Endothelial cell of umbilical vein (primary cell): ENCODE results near the gene ATP1A4. TPM values are rescaled to one million over a fixed set of nuclear protein-coding genes. Genes with fewer than 3 reads are reported as not detected.

Source experiments
- BruUV-seq: library from RNA; stranded (reverse); fragments of 400-500 nt; replicated peaks from 2 replicates; lab custom pipeline; 2021; lab: Mats Ljungman, UMichigan
- CTCF ChIA-PET: fragments of 300-600, 350-600 bp; sonication (Branson Sonifier 250); formaldehyde crosslinking; loops from one replicate; lab custom pipeline; 2021; ENCODE audit warnings: antibody characterized with exemption, inconsistent platforms; lab: Charles Lee
- POLR2A ChIA-PET: fragments of 300-600, 350-600 bp; sonication (Branson Sonifier 250); formaldehyde crosslinking; loops from one replicate; lab custom pipeline; 2021; ENCODE audit warnings: antibody characterized with exemption, inconsistent platforms; lab: Charles Lee
- DNase-seq: peaks from one replicate; pipeline ENCODE4 v3.0.0-alpha.2; 2011; ENCODE audit warnings: low read depth, low spot score
- FAIRE-seq: peaks from 2 replicates; lab custom pipeline; 2011; peaks lifted over from hg19 to GRCh38; lab: Jason Lieb, UNC
- H2AFZ ChIP-seq: 2 replicates; pipeline ENCODE4 v1.6.0; 2012; ENCODE audit warnings: low read depth, low read length, control low read depth, inconsistent platforms
- H3K27ac ChIP-seq: 2 replicates; pipeline ENCODE4 v1.5.1; 2011; ENCODE audit warnings: low read depth, mild to moderate bottlenecking, control low read depth, low read length, moderate library complexity; ENCODE audit not compliant: insufficient read depth
- H3K27me3 ChIP-seq, 2 experiments: 2 replicates each; pipeline versions ENCODE4 v1.6.0 to v1.6.1; 2011; ENCODE audit warnings: low read length in 2 of 2, mixed read lengths in 1 of 2; ENCODE audit not compliant: control insufficient read depth in 2 of 2, insufficient read depth in 2 of 2
- H3K36me3 ChIP-seq, 2 experiments: 2 replicates in 1 of 2; 3 replicates in 1 of 2; pipeline ENCODE4 v1.5.1; 2011; ENCODE audit warnings: low read length in 2 of 2, mild to moderate bottlenecking in 1 of 2, moderate library complexity in 1 of 2; ENCODE audit not compliant: control insufficient read depth in 2 of 2, insufficient read depth in 2 of 2; ENCODE audit errors: extremely low read depth in 1 of 2
- H3K4me1 ChIP-seq: 3 replicates; pipeline ENCODE4 v1.5.1; 2011; ENCODE audit warnings: mild to moderate bottlenecking, low read length; ENCODE audit not compliant: control insufficient read depth, insufficient read depth; ENCODE audit errors: extremely low read depth
- H3K4me2 ChIP-seq: 2 replicates; pipeline ENCODE4 v1.6.1; 2011; ENCODE audit warnings: low read length, control low read depth, mixed read lengths; ENCODE audit not compliant: insufficient read depth
- H3K4me3 ChIP-seq, 3 experiments: fragments of 200-600 bp in 1 of 3; sonication (generic), shearing (Covaris generic) in 1 of 3; replicated peaks in 1 of 3; 2 replicates each; pipeline ENCODE4 v1.5.1; 2011 to 2016; ENCODE audit warnings: control low read depth in 3 of 3, low read length in 3 of 3, mild to moderate bottlenecking in 2 of 3, inconsistent platforms in 1 of 3, low read depth in 1 of 3, moderate library complexity in 1 of 3; ENCODE audit not compliant: insufficient read depth in 1 of 3
- H3K79me2 ChIP-seq: 2 replicates; pipeline ENCODE4 v1.6.0; 2012; ENCODE audit warnings: low read length, inconsistent platforms; ENCODE audit not compliant: control insufficient read depth, insufficient read depth
- H3K9ac ChIP-seq: replicated peaks from 2 replicates; pipeline ENCODE3; 2011; ENCODE audit warnings: low read length, control low read depth; ENCODE audit not compliant: insufficient read depth; ENCODE audit errors: extremely low read depth
- H3K9me1 ChIP-seq: replicated peaks from 3 replicates; pipeline ENCODE4 v1.6.0; 2011; ENCODE audit warnings: mild to moderate bottlenecking, low read length; ENCODE audit not compliant: control insufficient read depth, insufficient read depth; ENCODE audit errors: extremely low read depth
- H3K9me3 ChIP-seq: replicated peaks from 2 replicates; pipeline ENCODE4 v1.5.1; 2012; ENCODE audit warnings: low read length, inconsistent platforms; ENCODE audit not compliant: control insufficient read depth, insufficient read depth
- H4K20me1 ChIP-seq: replicated peaks from 2 replicates; pipeline ENCODE3; 2011; ENCODE audit warnings: mild to moderate bottlenecking, low read length; ENCODE audit not compliant: control insufficient read depth, insufficient read depth; ENCODE audit errors: extremely low read depth
- EZH2 ChIP-seq: IDR thresholded peaks from 2 replicates; pipeline ENCODE4 v1.6.1; 2012; ENCODE audit warnings: borderline replicate concordance, low read depth, mild to moderate bottlenecking, moderate library complexity, low read length, inconsistent platforms; ENCODE audit not compliant: severe bottlenecking
- FOS ChIP-seq: IDR thresholded peaks from 2 replicates; pipeline ENCODE4 v1.6.1; 2011; ENCODE audit warnings: mild to moderate bottlenecking, low read length, moderate library complexity, borderline replicate concordance; ENCODE audit not compliant: insufficient read depth
- GATA2 ChIP-seq: IDR thresholded peaks from 2 replicates; pipeline ENCODE4 v1.7.0; 2011; ENCODE audit warnings: low read depth, mild to moderate bottlenecking, moderate library complexity, mixed read lengths, low read length; ENCODE audit not compliant: insufficient read length, insufficient read depth
- JUN ChIP-seq: IDR thresholded peaks from 2 replicates; pipeline ENCODE4 v1.6.1; 2011; ENCODE audit warnings: borderline replicate concordance, low read depth; ENCODE audit not compliant: insufficient read length, insufficient read depth
- MYC ChIP-seq: IDR thresholded peaks from one replicate; pipeline ENCODE4 v1.6.1; 2011; ENCODE audit warnings: mild to moderate bottlenecking, low read depth, low read length
- POLR2A ChIP-seq: IDR thresholded peaks from 2 replicates; pipeline ENCODE4 v1.6.1; 2012; ENCODE audit warnings: low read depth, mild to moderate bottlenecking, control low read depth, low read length
- POLR2AphosphoS5 ChIP-seq: IDR thresholded peaks from 2 replicates; pipeline ENCODE4 v1.6.1; 2012; ENCODE audit warnings: low read depth, mild to moderate bottlenecking, control low read depth, low read length, moderate library complexity; ENCODE audit not compliant: insufficient read depth
- dilution Hi-C: fragments of 300-500 bp; cut with MboI; formaldehyde crosslinking; loops from one replicate; pipeline ENCODE4 v1.15.0; 2019; ENCODE audit warnings: low sequenced_read_pairs; ENCODE audit not compliant: extremely low pct_ligation_motif_present
- intact Hi-C: fragments of 100-400 bp; cut with micrococcal nuclease; formaldehyde crosslinking; loops from one replicate; pipeline ENCODE4 v1.10.0; 2022
- polyA plus RNA-seq, 4 experiments: library from polyadenylated mRNA; depleted of rRNA in 3 of 4; stranded (reverse) in 3 of 4; unstranded in 1 of 4; fragments of >200 nt; gene quantifications; 2 replicates each; pipeline versions ENCODE4 v1.2.1 to v1.2.3, GENCODE V29; 2011 to 2012; ENCODE audit warnings: missing spikeins in 1 of 4
- total RNA-seq: library from RNA; stranded (reverse); gene quantifications from 2 replicates; pipeline ENCODE4 v1.2.3, GENCODE V29; 2021
- TF ChIP-seq, protein P1 (sequence below), 2 donors: IDR thresholded peaks; 1 replicate in 1 of 2; 2 replicates in 1 of 2; pipeline ENCODE4 v1.5.1; 2011; ENCODE audit warnings: low read length in 2 of 2, mild to moderate bottlenecking in 2 of 2, moderate library complexity in 2 of 2, control low read depth in 1 of 2, inconsistent platforms in 1 of 2, low read depth in 1 of 2; ENCODE audit not compliant: insufficient read depth in 1 of 2; ENCODE audit errors: extremely low read depth in 1 of 2
- TF ChIP-seq, protein P2 (sequence below): IDR thresholded peaks from 2 replicates; pipeline ENCODE4 v1.6.1; 2011; ENCODE audit not compliant: insufficient read depth, insufficient read length

The ATP1A4 gene
- total and polyA plus RNA-seq, 2 donors (not counting 3 experiments of a cell fraction or from before 2014, with no cell fraction given): not detected

DNA sequence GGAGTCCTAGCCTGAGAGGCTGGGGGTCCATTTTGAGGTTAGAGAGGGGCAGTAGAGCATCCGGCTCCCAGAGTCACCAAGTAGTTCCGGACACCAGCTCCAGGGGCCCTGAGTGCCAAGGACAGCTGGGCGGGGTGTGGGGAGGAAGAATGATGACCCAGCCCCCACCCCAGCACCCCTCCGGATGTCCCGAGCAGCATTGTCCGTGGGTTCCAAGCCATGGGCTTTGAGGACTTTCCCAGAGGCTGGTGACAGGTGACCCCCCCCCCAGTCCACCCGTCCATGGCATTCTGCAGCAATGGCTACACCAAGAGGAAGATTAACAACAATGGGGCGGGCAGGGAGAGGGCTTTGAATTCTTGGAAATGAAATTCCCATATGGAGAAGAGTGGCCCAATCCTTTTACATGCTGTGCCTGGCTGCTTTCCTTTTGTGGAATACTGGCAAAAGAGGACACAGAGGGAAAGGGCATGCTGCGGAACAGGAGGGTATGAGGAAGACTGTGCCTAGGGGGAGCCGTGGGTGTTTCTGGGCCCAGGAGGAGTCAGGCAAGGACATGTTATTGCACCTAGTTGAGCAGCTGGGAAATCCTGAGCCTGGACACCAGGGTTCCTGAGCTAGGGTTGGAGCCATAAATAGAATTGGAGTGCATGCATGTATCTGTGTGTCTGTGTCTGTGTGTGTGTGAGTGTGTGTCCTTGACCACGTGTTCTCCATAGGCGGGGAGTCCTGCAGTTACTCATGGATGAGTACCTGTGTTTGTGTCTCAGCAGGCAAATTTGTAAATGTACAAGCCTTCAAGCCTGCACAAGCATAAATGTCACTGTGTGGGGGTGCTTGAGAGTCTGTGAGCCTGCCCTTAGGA lies 34.9 kb upstream of the ATP1A4 start:
- no peaks in the 10 kb centered on the region for H3K79me2 ChIP-seq
- H3K4me1 ChIP-seq: no peaks in the 10 kb centered on the region
- H3K9ac ChIP-seq: no peak overlapping the region
- POLR2A ChIA-PET: interaction anchor here (0.7 kb wide), 1 partner anchor 324 kb away, joined by 3 read pairs; no protein-coding TSS in a partner anchor
- H3K27ac ChIP-seq: no peak overlapping the region
- intact Hi-C loops: no loop called here
- TF ChIP-seq EZH2: no peak
- no peak for TF ChIP-seq GATA2
- TF ChIP-seq, protein P1, sequence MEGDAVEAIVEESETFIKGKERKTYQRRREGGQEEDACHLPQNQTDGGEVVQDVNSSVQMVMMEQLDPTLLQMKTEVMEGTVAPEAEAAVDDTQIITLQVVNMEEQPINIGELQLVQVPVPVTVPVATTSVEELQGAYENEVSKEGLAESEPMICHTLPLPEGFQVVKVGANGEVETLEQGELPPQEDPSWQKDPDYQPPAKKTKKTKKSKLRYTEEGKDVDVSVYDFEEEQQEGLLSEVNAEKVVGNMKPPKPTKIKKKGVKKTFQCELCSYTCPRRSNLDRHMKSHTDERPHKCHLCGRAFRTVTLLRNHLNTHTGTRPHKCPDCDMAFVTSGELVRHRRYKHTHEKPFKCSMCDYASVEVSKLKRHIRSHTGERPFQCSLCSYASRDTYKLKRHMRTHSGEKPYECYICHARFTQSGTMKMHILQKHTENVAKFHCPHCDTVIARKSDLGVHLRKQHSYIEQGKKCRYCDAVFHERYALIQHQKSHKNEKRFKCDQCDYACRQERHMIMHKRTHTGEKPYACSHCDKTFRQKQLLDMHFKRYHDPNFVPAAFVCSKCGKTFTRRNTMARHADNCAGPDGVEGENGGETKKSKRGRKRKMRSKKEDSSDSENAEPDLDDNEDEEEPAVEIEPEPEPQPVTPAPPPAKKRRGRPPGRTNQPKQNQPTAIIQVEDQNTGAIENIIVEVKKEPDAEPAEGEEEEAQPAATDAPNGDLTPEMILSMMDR (IDR thresholded peaks at IDR 0.05; ENCODE audit: extremely low read depth in 1 of 2, insufficient read depth in 1 of 2, low read depth in 1 of 2, low read length in 2 of 2): no peak
- TF ChIP-seq FOS: no peak
- no peak for TF ChIP-seq JUN
- TF ChIP-seq, protein P2, sequence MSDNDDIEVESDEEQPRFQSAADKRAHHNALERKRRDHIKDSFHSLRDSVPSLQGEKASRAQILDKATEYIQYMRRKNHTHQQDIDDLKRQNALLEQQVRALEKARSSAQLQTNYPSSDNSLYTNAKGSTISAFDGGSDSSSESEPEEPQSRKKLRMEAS: no peak
- TF ChIP-seq POLR2A: no peak
- no peak for TF ChIP-seq POLR2AphosphoS5
- no peak for TF ChIP-seq MYC
- DNase-seq (no peak), FAIRE-seq (no peak)
- no TSS peak for BruUV-seq
- dilution Hi-C loops: no loop called here
- H3K27me3 ChIP-seq: peaks cover 21 to 24% of the 10 kb centered on the region in 2 experiments
- CTCF ChIA-PET: interaction anchor here (0.9 to 2.0 kb wide), 4 partner anchors 8 to 260 kb away, joined by 3 to 5 read pairs (median 4); no protein-coding TSS in a partner anchor
- H2AFZ ChIP-seq: no peak overlapping the region
- H3K9me1 ChIP-seq: no peaks in the 10 kb centered on the region
- no peak overlapping the region for H3K4me3 ChIP-seq
- H4K20me1 ChIP-seq: no peaks in the 10 kb centered on the region
- no peaks in the 10 kb centered on the region for H3K36me3 ChIP-seq
- H3K4me2 ChIP-seq: no peak overlapping the region
- H3K9me3 ChIP-seq: no peaks in the 10 kb centered on the region
